Fibroblast of skin of left quadriceps (primary cell): Measurements from ENCODE around the gene RNF186.
"Not testable (repeated sequence)": the region's sequence is repeated elsewhere in the genome, so short reads cannot be mapped to it uniquely, and the experiment has no call there.

Experiments used
- DNase-seq, 2 experiments: peaks; one replicate each; pipeline ENCODE4 v3.0.0-alpha.2; 2013; ENCODE audit warnings: low read depth in 2 of 2

The RNF186 gene, protein sequence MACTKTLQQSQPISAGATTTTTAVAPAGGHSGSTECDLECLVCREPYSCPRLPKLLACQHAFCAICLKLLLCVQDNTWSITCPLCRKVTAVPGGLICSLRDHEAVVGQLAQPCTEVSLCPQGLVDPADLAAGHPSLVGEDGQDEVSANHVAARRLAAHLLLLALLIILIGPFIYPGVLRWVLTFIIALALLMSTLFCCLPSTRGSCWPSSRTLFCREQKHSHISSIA

DNA sequence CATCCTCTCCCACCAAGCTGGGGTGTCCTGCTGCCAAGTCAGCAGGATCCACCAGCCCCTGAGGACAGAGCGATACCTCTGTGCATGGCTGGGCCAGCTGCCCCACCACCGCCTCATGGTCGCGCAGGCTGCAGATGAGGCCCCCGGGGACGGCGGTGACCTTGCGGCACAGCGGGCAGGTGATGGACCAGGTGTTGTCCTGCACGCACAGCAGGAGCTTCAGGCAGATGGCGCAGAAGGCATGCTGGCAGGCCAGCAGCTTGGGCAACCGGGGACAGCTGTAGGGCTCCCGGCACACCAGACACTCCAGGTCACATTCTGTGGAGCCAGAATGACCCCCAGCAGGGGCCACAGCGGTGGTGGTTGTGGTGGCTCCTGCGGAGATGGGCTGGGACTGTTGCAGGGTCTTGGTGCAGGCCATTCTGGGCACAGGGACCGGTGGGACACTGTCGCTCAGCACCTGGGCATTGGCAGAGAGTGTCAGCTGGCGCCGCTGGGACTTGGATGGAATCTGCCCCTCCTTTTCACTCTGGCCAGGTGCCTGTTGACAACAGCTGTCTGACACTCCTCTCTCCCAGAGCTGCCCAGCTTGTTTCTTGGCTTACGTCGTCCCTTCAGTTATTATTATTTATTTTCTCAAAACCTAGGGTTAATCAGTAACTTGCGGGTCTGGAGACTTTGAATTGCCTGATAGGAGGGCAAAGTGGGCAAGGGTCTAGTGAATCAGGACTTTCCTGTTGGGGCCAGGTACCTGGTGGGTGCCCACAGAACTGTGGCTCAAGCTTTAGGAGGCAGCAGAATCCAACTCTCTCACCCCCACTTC, at the start of gene RNF186:
Gene RNF186, minus strand, starts transcription at position 603 of the 823 bp plus-strand sequence. Its CDS starts 182 bp downstream, at position 421.
- no peak for DNase-seq

DNA sequence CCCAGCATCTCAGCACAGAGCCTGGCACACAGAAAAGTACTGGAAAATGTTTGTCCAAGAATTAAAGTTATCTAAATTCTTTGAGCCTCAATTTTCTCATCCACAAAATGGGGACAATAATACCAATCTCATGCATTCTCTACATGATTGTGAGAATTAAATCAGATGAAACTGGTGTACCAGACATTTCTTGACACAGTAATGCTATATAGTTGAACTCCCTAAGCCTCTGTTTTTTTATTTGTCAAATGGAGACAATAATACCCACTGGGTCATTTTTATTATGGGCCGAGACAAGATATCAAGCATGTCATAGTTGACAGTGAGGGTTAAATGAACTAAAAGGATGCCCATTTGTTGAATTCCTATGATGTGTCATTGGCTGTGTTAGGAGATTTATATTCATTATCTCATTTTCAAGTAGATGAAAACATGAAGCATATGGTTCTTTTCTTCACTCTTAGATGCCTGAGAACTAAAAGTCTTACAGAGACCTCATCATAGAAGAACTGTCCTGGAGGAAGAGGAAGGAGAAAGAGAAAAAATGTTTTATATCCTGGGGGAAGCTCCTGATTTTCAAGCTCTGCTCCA, 49.6 kb upstream of the RNF186 start:
- DNase-seq, result no peak

DNA sequence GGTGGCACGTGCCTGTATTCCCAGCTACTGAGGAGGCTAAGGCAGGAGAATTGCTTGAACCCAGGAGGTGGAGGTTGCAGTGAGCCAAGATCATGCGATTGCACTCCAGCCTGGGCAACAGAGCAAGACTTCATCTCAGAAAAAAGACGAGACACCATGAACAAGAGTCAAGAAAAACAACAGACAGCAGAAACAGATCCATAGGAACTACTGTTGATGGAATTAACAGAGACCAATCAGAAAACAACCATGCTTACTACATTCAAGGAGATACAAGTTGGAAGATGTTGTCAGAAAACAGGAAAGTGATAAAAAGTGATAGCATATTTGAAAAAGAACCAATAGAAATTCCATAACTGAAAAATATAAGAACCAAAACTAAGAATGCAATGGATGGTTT, 47.9 kb upstream of the RNF186 start:
- no peak for DNase-seq

DNA sequence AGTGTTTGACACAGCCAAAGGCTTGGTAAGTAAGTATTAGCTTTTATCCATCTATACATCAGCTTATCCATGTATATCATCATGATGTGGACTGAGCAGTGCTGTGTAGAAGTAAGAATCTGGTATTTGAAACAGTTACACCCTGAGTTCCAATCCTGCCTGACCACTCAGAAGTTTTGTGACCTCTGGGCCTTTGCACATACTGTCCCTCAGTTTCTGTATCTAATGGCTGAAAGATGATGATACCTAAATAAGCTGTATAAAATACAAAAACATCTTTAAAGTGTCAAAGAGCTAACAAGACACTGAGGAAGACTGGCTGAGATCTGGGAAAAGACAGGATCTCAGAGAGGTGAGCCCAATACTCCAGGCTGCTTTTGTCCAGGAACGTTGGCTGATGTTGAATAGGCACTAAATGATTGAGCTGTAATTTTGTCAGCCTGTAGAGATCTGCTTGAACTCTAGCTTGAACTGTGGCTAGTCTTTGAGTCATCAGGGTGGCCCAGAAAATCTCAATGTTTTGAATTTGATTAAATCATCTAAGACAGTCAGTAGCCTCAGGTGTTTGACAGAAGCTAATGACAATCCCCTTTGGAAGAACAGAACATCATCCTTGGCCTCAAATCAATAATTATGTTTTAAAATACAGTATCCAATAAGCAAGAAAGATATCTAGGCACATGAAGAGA, 46.9 kb upstream of the RNF186 start:
- no peak for DNase-seq

DNA sequence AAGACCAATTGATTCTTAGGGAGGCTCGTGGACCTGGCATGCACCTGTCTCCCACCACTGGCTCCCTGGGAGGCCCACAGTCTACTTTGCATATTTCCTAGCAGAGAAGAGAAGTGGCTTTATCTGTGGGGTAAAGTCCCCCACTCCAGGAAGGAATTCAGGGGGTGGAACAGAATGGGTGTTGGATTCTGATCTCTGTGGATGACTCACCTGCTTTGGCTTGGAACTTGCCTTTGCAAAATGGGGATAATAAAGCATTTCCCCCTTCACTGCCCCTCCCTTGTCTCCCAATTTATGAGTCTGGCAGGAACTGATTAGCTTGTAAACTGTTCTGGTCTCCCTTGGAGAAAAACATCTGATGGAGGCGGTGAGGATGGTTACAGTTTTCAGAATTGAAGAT, 46.0 kb upstream of the RNF186 start:
- DNase-seq, result peak; percentile 35 to 41

DNA sequence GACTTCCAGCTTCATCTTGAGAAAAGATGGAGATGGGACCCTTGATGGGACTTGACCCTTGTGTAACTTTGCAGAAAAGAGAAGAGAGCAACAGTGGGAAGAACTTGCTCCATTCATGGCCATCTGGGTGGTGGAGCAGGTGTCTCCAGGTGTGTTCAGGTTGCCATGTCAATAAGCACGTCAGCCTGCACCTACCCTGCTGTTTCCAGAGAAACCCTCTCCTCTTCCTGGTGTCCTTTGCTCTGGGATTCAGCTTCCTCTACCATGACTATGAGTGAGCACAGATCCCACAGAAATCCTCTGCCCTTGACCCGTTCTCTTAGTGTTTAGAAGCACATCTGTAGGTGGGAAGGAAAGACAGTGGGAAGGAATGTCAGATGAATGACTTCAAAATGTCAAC, 45.3 kb upstream of the RNF186 start:
- no peak for DNase-seq

DNA sequence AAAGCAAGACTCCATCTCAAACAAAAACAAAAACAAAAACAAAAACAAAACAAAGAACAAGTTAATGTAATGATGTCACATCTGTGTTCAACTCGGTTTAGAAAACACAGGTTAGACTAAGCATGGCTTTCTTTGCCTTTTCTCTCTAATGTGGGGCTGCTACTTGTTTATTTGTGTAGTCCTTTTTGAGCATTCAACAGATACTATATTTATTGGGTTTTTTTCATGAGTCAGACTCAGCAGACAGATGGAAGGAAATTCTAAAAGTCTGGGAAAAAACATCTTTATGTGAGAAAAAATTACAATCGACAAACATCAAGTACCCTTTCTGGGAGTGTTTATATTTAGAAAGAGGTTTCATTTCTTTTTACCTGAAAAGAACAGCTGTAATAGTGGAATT, 44.8 kb upstream of the RNF186 start:
- DNase-seq, result no peak

DNA sequence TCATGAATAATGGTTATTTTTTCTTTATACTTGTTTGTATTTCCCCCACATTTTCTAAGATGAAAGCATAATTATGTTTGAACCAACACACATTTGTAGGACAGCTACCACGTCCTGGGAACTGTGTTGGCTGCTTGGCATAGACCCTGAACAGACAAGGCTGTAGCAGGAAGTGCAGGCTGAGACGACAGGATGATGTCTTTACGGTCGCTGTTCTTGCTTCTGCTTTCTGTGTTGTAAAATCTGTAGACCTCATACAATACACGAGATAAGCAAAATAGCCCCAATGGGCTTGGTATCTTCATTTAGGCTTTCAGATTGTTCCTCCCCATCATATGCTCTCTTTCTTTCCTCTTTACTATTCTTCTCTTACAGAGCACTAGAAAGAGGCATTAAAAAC, 43.8 kb upstream of the RNF186 start:
- DNase-seq, result no peak

DNA sequence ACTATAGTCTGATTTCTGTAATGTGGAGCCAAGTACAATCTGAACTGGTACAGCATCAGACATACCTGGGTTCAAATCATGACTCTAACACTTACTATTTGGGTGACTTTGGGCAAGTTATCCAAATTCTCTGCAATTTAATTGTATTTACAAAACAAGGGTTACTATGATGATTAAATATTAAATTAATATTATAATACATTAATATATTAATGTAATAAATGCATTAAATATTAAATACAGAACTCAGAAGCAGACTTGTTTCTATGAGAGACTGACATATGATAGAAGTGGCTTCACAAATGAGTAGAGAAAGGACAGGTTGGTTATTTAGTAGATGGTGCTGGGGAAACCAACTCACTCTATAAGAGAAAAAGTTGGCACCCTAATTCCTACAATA, 39.8 kb upstream of the RNF186 start:
- no peak for DNase-seq

DNA sequence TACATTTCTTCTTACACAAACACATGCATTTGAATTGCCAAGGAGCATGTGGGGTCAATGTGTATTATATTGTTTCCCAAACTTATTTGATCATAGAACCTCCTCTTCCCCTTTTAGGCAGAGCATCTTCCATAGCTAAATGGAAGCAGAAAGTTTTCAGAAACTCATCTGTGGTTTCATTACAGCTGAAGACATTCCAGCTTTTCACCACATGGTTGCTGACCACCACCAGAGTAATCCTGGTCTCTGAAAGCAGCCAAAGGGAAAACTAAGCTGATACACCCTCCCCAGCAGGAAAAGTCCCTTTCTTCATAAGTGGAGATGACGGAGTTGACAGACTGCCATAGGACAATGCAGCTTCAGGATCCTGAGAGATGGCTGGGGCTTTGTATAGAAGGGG, 37.0 kb upstream of the RNF186 start:
- peak in 1 of 2 experiments; percentile 14 for DNase-seq

DNA sequence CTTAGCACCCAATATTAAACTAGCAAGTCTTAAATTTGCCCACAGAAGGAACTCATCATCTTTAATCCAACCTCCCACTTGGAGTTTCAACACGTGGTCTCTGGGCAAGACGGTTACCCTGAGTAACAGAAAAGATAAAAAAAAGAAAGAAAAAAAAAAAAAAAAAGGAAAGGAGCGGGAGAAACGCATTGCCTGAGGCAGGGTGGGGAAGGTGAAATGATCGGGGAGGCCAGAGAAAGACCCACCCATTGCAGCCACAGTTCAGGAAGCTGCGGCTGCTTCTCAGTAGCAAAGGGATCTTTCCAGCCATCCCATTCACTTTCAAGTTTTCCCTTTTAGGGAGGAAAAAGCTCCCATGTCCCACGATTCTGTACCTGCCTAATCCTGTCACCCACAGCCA, 35.1 kb upstream of the RNF186 start:
- DNase-seq, result no peak

DNA sequence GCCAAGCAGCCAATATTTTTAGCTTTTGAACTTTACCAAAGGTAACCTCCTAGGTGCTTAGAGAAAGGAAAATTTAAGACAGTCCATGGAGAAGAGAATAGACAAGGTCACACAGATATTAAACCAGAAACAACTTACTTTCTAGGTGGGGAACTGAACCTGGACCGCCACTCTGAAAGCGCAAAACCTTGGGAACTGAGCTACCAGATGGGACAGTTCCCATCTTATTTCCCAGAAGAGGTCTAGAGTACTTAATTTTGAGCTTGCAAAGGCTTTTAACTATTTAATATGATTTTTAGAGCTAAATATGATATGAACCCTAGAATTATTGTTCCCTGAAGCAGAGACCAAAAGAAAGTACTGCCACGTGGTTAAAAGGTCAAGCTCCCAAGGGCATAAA, 34.2 kb upstream of the RNF186 start:
- not testable (repeated sequence) for DNase-seq

DNA sequence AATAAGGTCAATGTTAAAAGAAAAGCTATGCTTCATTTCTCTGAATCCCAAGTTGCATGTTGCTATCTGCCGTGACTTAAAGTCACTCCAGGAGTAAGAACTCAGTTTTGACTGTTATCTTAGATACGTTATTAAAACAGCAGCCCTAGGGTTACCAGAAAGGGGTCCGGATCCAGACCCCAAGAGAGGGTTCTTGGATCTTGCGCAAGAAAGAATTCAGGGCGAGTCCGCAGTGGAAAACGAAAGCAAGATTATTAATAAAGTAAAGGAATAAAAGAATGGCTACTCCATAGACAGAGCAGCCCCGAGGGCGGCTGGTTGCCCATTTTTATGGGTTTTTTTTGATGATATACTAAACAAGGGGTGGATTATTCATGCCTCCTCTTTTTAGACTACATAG, 32.3 kb upstream of the RNF186 start:
- not testable (repeated sequence) for DNase-seq

DNA sequence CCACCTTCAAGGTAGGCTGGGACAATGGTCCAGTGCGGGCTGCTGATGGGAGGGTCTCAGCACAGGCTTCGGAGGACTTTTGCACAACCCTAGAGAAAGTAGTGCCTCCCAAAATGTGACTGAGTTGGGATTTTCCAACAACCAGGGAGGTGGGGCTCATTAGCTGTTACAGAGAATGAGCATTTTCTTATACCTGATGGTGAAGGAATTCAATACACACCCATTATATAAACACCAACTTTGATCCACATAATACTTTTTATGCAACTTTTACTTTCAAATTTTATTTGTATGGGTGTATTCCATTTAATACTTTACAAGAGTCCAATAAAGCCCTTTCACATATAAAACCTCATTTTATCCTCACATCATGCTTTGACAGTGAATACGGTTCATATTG, 31.3 kb upstream of the RNF186 start:
- no peak for DNase-seq

DNA sequence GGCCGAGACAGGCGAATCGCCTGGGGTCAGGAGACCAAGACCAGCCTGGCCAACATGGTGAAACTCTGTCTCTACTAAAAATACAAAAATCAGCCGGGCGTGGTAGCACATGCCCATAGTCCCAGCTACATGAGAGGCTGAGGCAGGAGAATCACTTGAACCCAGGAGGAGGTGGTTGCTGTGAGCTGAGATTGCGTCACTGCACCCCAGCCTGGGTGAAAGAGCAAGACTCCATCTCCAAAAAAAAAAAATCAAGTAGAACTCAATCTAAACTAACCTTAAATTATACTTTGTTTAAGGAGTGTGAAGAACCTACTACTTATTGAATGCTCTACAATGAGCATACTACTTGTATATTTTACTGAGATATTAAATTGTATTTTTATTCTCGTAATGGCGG, 30.5 kb upstream of the RNF186 start:
- no peak for DNase-seq

DNA sequence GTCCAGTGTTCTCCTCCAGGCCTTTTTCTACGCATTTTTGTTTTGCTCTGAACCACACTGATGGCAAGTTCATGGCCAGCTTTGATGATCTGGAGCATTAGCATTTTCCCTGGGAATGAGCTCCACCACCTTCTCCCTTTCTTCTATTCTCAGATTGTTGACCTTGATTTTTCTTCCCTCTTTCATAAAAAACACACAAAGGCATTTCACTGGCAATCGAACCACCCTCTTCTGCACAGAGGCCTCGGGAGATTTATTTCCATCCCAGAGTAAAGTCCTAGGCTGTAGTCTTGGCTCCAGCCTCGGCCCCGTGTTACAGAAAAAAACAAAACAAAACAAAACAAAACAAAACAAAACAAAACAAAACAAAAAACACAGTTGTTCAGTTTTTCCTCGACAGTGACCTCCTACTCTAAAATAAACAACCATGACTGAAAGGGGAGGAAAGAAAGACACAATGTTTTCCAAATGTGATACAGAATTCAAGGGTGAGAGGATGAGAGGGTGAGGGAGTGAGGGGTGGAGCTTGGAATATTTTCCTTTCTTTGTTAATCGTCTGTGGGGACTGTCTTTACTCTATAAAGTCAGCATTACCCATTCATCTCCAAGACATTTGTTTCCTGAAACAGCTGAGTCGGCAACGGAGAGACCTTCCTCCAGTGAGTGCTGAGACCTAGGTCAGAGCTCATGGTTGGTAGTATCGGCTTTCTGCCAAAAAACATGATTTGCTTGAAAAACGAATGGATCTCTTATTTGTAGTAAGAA, 29.8 kb upstream of the RNF186 start:
- DNase-seq, result no peak

DNA sequence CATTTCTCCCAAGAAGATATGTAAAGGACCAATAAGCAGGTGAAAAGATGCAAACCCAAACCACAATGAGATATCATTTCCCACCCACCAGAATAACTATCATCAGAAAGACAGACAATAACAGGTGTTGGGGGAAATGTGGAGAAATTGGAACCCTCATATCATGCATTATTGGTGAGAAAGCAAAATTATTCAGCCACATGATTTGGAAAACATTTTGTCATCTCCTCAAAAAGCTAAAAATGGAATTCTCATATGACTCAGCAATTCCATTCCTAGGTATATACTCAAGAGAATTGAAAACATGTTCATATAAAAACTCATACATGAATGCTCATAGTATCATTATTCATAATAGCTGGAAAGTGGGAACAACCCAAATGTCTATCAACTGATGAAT, 25.1 kb upstream of the RNF186 start:
- DNase-seq, result no peak

DNA sequence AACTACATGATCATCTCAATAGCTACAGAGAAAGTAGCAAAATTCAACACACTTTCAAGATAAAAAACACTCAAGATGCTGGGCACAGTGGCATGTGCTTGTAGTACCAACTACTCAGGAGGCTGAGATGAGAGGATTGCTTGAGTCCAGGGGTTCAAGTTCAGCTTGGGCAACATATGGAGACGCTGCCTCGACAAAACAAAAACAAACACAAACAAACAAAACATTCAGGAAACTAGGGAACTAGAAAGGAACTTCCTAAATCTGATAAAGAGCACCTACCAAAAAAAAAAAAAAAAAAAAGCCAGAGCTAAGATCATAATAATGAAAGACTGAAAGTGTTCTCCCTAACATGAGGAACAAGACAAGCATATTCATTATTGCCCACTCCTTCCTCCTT, 22.8 kb upstream of the RNF186 start:
- no peak for DNase-seq

DNA sequence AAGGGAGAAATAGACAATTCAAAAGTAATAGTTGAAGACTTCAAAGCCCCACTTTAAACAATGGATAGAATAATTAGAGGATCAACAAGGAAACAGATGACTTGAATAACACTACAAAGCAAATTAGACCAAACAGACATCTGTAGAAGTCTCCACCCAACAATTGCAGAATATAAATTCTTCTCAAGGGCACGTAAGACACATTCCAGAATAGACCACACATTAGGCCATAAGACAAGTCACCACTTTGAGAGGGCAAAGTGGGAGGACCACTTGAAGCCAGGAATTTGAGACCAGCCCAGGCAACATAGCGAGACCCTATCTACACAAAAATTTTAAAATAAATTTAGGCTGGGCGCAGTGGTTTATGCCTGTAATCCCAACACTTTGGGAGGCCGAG, 20.5 kb upstream of the RNF186 start:
- no peak for DNase-seq

DNA sequence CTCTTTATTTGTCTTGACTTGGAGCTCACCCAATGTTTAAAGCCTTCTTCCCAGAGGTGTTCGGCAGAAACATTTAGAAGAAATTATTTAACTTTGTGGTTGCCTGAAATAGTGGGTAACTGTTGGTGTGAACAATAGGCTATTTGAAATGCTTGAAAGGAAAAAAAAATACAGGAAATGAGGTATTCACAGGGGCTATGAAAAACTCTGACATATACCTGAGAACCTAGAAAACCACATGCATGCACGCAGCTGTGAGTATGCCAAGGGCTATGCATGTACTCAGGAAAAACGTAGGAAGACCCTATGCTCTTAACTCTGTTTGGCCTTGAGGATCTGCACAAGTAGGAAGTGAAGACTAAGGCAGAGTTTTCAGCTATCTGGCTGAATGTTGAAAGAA, 16.4 kb upstream of the RNF186 start:
- no peak for DNase-seq

DNA sequence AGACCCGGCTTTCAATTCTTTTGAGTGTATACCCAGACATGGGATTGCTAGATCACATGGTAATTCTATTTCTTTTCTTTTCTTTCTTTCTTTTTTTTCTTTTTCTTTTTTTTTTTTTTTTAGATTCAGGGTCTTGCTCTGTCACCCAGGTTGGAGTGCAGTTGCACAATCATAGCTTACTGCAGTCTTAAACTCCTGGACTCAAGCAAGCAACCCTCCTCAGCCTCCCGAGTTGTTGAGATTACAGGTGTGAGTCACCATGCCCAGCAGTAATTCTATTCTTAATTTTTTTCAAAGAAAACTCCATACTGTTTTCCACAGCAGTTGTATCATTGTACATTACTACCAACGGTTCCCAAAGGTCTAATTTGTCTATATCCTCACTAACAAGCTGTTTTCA, 13.5 kb upstream of the RNF186 start:
- DNase-seq, result no peak

DNA sequence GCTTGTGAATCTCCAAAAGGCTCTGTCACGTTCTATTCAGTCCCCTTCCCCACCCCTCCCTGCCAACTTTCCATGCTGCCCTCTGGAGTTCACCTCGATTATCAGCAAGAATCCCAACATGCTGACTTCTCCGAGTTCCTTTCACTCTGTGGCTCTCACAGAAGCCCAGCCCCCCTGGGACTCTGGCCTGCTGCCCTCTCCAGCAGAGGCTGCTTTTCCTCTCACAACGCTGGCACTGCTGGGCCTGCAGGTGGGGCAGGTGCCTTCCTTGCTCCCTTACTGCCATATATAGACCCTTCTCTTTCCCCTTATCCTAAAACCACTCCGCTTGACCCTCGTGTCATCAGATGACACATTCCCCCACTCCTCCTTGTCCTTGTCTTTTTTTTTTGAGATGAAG, 10.2 kb upstream of the RNF186 start:
- no peak for DNase-seq
